Endothelial cell of umbilical vein (primary cell): ENCODE results near the gene RPS6KL1. TPM values are rescaled to one million over a fixed set of nuclear protein-coding genes. Genes with fewer than 3 reads are reported as not detected.
A peak's percentile ranks its signal among the peaks of the same experiment; 100 is the strongest.

Source experiments
- BruUV-seq: library from RNA; stranded (reverse); fragments of 400-500 nt; replicated peaks from 2 replicates; lab custom pipeline; 2021; lab: Mats Ljungman, UMichigan
- CTCF ChIA-PET: fragments of 300-600, 350-600 bp; sonication (Branson Sonifier 250); formaldehyde crosslinking; loops from one replicate; lab custom pipeline; 2021; ENCODE audit warnings: antibody characterized with exemption, inconsistent platforms; lab: Charles Lee
- POLR2A ChIA-PET: fragments of 300-600, 350-600 bp; sonication (Branson Sonifier 250); formaldehyde crosslinking; loops from one replicate; lab custom pipeline; 2021; ENCODE audit warnings: antibody characterized with exemption, inconsistent platforms; lab: Charles Lee
- DNase-seq: peaks from one replicate; pipeline ENCODE4 v3.0.0-alpha.2; 2011; ENCODE audit warnings: low read depth, low spot score
- FAIRE-seq: peaks from 2 replicates; lab custom pipeline; 2011; peaks lifted over from hg19 to GRCh38; lab: Jason Lieb, UNC
- H2AFZ ChIP-seq: 2 replicates; pipeline ENCODE4 v1.6.0; 2012; ENCODE audit warnings: low read depth, low read length, control low read depth, inconsistent platforms
- H3K27ac ChIP-seq: 2 replicates; pipeline ENCODE4 v1.5.1; 2011; ENCODE audit warnings: low read depth, mild to moderate bottlenecking, control low read depth, low read length, moderate library complexity; ENCODE audit not compliant: insufficient read depth
- H3K27me3 ChIP-seq, 2 experiments: 2 replicates each; pipeline versions ENCODE4 v1.6.0 to v1.6.1; 2011; ENCODE audit warnings: low read length in 2 of 2, mixed read lengths in 1 of 2; ENCODE audit not compliant: control insufficient read depth in 2 of 2, insufficient read depth in 2 of 2
- H3K36me3 ChIP-seq, 2 experiments: 2 replicates in 1 of 2; 3 replicates in 1 of 2; pipeline ENCODE4 v1.5.1; 2011; ENCODE audit warnings: low read length in 2 of 2, mild to moderate bottlenecking in 1 of 2, moderate library complexity in 1 of 2; ENCODE audit not compliant: control insufficient read depth in 2 of 2, insufficient read depth in 2 of 2; ENCODE audit errors: extremely low read depth in 1 of 2
- H3K4me1 ChIP-seq: 3 replicates; pipeline ENCODE4 v1.5.1; 2011; ENCODE audit warnings: mild to moderate bottlenecking, low read length; ENCODE audit not compliant: control insufficient read depth, insufficient read depth; ENCODE audit errors: extremely low read depth
- H3K4me2 ChIP-seq: 2 replicates; pipeline ENCODE4 v1.6.1; 2011; ENCODE audit warnings: low read length, control low read depth, mixed read lengths; ENCODE audit not compliant: insufficient read depth
- H3K4me3 ChIP-seq, 3 experiments: fragments of 200-600 bp in 1 of 3; sonication (generic), shearing (Covaris generic) in 1 of 3; replicated peaks in 1 of 3; 2 replicates each; pipeline ENCODE4 v1.5.1; 2011 to 2016; ENCODE audit warnings: control low read depth in 3 of 3, low read length in 3 of 3, mild to moderate bottlenecking in 2 of 3, inconsistent platforms in 1 of 3, low read depth in 1 of 3, moderate library complexity in 1 of 3; ENCODE audit not compliant: insufficient read depth in 1 of 3
- H3K79me2 ChIP-seq: 2 replicates; pipeline ENCODE4 v1.6.0; 2012; ENCODE audit warnings: low read length, inconsistent platforms; ENCODE audit not compliant: control insufficient read depth, insufficient read depth
- H3K9ac ChIP-seq: replicated peaks from 2 replicates; pipeline ENCODE3; 2011; ENCODE audit warnings: low read length, control low read depth; ENCODE audit not compliant: insufficient read depth; ENCODE audit errors: extremely low read depth
- H3K9me1 ChIP-seq: replicated peaks from 3 replicates; pipeline ENCODE4 v1.6.0; 2011; ENCODE audit warnings: mild to moderate bottlenecking, low read length; ENCODE audit not compliant: control insufficient read depth, insufficient read depth; ENCODE audit errors: extremely low read depth
- H3K9me3 ChIP-seq: replicated peaks from 2 replicates; pipeline ENCODE4 v1.5.1; 2012; ENCODE audit warnings: low read length, inconsistent platforms; ENCODE audit not compliant: control insufficient read depth, insufficient read depth
- H4K20me1 ChIP-seq: replicated peaks from 2 replicates; pipeline ENCODE3; 2011; ENCODE audit warnings: mild to moderate bottlenecking, low read length; ENCODE audit not compliant: control insufficient read depth, insufficient read depth; ENCODE audit errors: extremely low read depth
- CTCF ChIP-seq, 2 donors: IDR thresholded peaks; 1 replicate in 1 of 2; 2 replicates in 1 of 2; pipeline ENCODE4 v1.5.1; 2011; ENCODE audit warnings: low read length in 2 of 2, mild to moderate bottlenecking in 2 of 2, moderate library complexity in 2 of 2, control low read depth in 1 of 2, inconsistent platforms in 1 of 2, low read depth in 1 of 2; ENCODE audit not compliant: insufficient read depth in 1 of 2; ENCODE audit errors: extremely low read depth in 1 of 2
- EZH2 ChIP-seq: IDR thresholded peaks from 2 replicates; pipeline ENCODE4 v1.6.1; 2012; ENCODE audit warnings: borderline replicate concordance, low read depth, mild to moderate bottlenecking, moderate library complexity, low read length, inconsistent platforms; ENCODE audit not compliant: severe bottlenecking
- FOS ChIP-seq: IDR thresholded peaks from 2 replicates; pipeline ENCODE4 v1.6.1; 2011; ENCODE audit warnings: mild to moderate bottlenecking, low read length, moderate library complexity, borderline replicate concordance; ENCODE audit not compliant: insufficient read depth
- GATA2 ChIP-seq: IDR thresholded peaks from 2 replicates; pipeline ENCODE4 v1.7.0; 2011; ENCODE audit warnings: low read depth, mild to moderate bottlenecking, moderate library complexity, mixed read lengths, low read length; ENCODE audit not compliant: insufficient read length, insufficient read depth
- JUN ChIP-seq: IDR thresholded peaks from 2 replicates; pipeline ENCODE4 v1.6.1; 2011; ENCODE audit warnings: borderline replicate concordance, low read depth; ENCODE audit not compliant: insufficient read length, insufficient read depth
- MAX ChIP-seq: IDR thresholded peaks from 2 replicates; pipeline ENCODE4 v1.6.1; 2011; ENCODE audit not compliant: insufficient read depth, insufficient read length
- MYC ChIP-seq: IDR thresholded peaks from one replicate; pipeline ENCODE4 v1.6.1; 2011; ENCODE audit warnings: mild to moderate bottlenecking, low read depth, low read length
- POLR2A ChIP-seq: IDR thresholded peaks from 2 replicates; pipeline ENCODE4 v1.6.1; 2012; ENCODE audit warnings: low read depth, mild to moderate bottlenecking, control low read depth, low read length
- POLR2AphosphoS5 ChIP-seq: IDR thresholded peaks from 2 replicates; pipeline ENCODE4 v1.6.1; 2012; ENCODE audit warnings: low read depth, mild to moderate bottlenecking, control low read depth, low read length, moderate library complexity; ENCODE audit not compliant: insufficient read depth
- dilution Hi-C: fragments of 300-500 bp; cut with MboI; formaldehyde crosslinking; loops from one replicate; pipeline ENCODE4 v1.15.0; 2019; ENCODE audit warnings: low sequenced_read_pairs; ENCODE audit not compliant: extremely low pct_ligation_motif_present
- intact Hi-C: fragments of 100-400 bp; cut with micrococcal nuclease; formaldehyde crosslinking; loops from one replicate; pipeline ENCODE4 v1.10.0; 2022
- polyA plus RNA-seq, 4 experiments: library from polyadenylated mRNA; depleted of rRNA in 3 of 4; stranded (reverse) in 3 of 4; unstranded in 1 of 4; fragments of >200 nt; gene quantifications; 2 replicates each; pipeline versions ENCODE4 v1.2.1 to v1.2.3, GENCODE V29; 2011 to 2012; ENCODE audit warnings: missing spikeins in 1 of 4
- total RNA-seq: library from RNA; stranded (reverse); gene quantifications from 2 replicates; pipeline ENCODE4 v1.2.3, GENCODE V29; 2021

RPS6KL1 gene
- total and polyA plus RNA-seq, 2 donors (not counting 3 experiments of a cell fraction or from before 2014, with no cell fraction given): 10.2 to 23.8 TPM

GRCh38 chr14:74921987-74922751 is 891 bp downstream of the RPS6KL1 start:
- no peaks in the 10 kb centered on the region for H3K27me3 ChIP-seq
- dilution Hi-C loops: no loop called here
- no peaks in the 10 kb centered on the region for H3K9me1 ChIP-seq
- FAIRE-seq: no peak
- H3K4me2 ChIP-seq: peak overlapping the region; percentile 50
- TF ChIP-seq EZH2 (no peak), CTCF (IDR thresholded peaks at IDR 0.05; ENCODE audit: extremely low read depth in 1 of 2, insufficient read depth in 1 of 2, low read depth in 1 of 2, low read length in 2 of 2) (no peak), GATA2 (no peak), MYC (no peak), MAX (no peak), JUN (no peak), FOS (no peak), POLR2A (no peak), POLR2AphosphoS5 (no peak)
- H4K20me1 ChIP-seq: no peaks in the 10 kb centered on the region
- H2AFZ ChIP-seq: peak overlapping the region; percentile 89
- peak overlapping the region; percentile 50 for H3K27ac ChIP-seq
- CTCF ChIA-PET: interaction anchor here (0.6 to 4.5 kb wide), 14 partner anchors 10 to 373 kb away, joined by 3 to 38 read pairs (median 6); partner anchors contain the start of gene PGF
- POLR2A ChIA-PET: interaction anchor here (1.5 to 1.8 kb wide), 2 partner anchors 10 to 33 kb away, joined by 4 to 7 read pairs; partner anchors contain the start of gene PGF
- H3K9ac ChIP-seq: peak overlapping the region; percentile 78
- intact Hi-C loops: loop anchor here (2.0 kb wide), 1 partner anchor 19 kb away; no protein-coding TSS in a partner anchor
- no peaks in the 10 kb centered on the region for H3K79me2 ChIP-seq
- TSS peak; percentile 52 for BruUV-seq
- H3K4me3 ChIP-seq: peak overlapping the region in 2 of 3 experiments; percentile 58 to 69
- no peak for DNase-seq
- H3K9me3 ChIP-seq: no peaks in the 10 kb centered on the region
- peaks cover 5% of the 10 kb centered on the region for H3K4me1 ChIP-seq
- H3K36me3 ChIP-seq: no peaks in the 10 kb centered on the region
